Lower leg skin (tissue), 3 donors: ENCODE measurements around the gene TANC1.

Source experiments
- POLR2A ChIP-seq, 2 donors: fragments of 450-650 bp; IDR thresholded peaks; one replicate each; pipeline ENCODE4 v1.6.1; 2016 to 2017; ENCODE audit warnings: antibody characterized with exemption in 2 of 2, mild to moderate bottlenecking in 1 of 2, moderate library complexity in 1 of 2
- TF ChIP-seq, protein P1 (sequence below), 3 donors: fragments of 450-650 bp; IDR thresholded peaks; one replicate each; pipeline ENCODE4 v1.5.1; 2016; ENCODE audit warnings: antibody characterized with exemption in 3 of 3, mild to moderate bottlenecking in 3 of 3, moderate library complexity in 2 of 3

DNA sequence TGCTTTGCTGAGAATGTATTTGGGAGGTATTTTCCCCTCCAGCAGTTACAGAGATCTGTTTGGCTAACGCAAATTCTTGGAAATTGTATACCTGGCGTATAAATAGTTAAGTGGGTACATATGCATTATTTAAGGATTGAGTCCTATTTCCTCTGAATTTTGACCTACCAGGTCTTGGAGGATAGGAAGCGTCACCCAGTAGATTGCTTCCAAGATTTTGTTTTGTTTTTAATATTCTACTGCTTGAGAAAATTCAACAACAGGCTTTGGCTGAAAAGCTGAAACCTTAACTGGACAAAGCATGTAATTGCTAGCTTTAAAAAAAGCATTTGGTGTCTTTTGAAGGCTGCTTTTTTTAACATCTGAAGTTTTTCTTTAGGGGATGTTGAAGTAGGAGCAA lies 168.0 kb downstream of the TANC1 start:
- TF ChIP-seq, protein P1, sequence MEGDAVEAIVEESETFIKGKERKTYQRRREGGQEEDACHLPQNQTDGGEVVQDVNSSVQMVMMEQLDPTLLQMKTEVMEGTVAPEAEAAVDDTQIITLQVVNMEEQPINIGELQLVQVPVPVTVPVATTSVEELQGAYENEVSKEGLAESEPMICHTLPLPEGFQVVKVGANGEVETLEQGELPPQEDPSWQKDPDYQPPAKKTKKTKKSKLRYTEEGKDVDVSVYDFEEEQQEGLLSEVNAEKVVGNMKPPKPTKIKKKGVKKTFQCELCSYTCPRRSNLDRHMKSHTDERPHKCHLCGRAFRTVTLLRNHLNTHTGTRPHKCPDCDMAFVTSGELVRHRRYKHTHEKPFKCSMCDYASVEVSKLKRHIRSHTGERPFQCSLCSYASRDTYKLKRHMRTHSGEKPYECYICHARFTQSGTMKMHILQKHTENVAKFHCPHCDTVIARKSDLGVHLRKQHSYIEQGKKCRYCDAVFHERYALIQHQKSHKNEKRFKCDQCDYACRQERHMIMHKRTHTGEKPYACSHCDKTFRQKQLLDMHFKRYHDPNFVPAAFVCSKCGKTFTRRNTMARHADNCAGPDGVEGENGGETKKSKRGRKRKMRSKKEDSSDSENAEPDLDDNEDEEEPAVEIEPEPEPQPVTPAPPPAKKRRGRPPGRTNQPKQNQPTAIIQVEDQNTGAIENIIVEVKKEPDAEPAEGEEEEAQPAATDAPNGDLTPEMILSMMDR (IDR thresholded peaks at IDR 0.05): no peak
- no peak for TF ChIP-seq POLR2A (IDR thresholded peaks at IDR 0.05)
